Thyroid gland (tissue), 4 donors: ENCODE data around the gene GOLGA1.

Source experiments
- POLR2A ChIP-seq, 2 donors: fragments of 450-650 bp; IDR thresholded peaks; one replicate each; pipeline ENCODE4 v1.6.1; 2017; ENCODE audit warnings: antibody characterized with exemption in 2 of 2, mild to moderate bottlenecking in 2 of 2, moderate library complexity in 1 of 2
- TF ChIP-seq, protein P1 (sequence below), 6 experiments: fragments of 200-600 bp in 3 of 6; fragments of 450-650 bp in 3 of 6; sonication (generic) in 3 of 6; IDR thresholded peaks; one replicate each; pipeline ENCODE4 v1.5.1; 2016 to 2019; ENCODE audit warnings: antibody characterized with exemption in 6 of 6, mild to moderate bottlenecking in 2 of 6, inconsistent platforms in 1 of 6, moderate library complexity in 1 of 6

DNA sequence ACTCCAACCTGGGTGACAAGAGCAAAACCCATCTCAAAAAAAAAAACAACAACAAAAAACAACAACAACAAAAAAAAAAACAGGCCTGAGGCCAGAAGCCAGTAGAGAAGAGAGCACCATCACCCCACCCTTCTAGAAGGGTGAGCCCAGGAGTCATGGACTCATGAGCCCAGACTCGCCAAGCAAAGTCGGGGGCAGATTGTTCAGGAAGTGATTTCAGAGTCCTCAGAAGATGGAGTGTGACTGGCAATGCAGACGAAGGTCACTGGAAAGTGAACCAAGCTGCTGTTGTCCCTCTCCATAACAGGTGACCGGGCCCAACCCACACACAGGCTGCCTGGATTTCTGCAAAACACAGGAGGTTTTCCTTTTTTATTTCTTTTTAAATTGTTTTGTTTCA, 96.6 kb downstream of the GOLGA1 start:
- TF ChIP-seq, protein P1, sequence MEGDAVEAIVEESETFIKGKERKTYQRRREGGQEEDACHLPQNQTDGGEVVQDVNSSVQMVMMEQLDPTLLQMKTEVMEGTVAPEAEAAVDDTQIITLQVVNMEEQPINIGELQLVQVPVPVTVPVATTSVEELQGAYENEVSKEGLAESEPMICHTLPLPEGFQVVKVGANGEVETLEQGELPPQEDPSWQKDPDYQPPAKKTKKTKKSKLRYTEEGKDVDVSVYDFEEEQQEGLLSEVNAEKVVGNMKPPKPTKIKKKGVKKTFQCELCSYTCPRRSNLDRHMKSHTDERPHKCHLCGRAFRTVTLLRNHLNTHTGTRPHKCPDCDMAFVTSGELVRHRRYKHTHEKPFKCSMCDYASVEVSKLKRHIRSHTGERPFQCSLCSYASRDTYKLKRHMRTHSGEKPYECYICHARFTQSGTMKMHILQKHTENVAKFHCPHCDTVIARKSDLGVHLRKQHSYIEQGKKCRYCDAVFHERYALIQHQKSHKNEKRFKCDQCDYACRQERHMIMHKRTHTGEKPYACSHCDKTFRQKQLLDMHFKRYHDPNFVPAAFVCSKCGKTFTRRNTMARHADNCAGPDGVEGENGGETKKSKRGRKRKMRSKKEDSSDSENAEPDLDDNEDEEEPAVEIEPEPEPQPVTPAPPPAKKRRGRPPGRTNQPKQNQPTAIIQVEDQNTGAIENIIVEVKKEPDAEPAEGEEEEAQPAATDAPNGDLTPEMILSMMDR (IDR thresholded peaks at IDR 0.05) = no peak
- no peak for TF ChIP-seq POLR2A (IDR thresholded peaks at IDR 0.05)
